MM.1S (cell line): ENCODE results near the gene NCOA1.

ENCODE experiments used
- DNase-seq: peaks from one replicate; pipeline ENCODE4 v3.0.0-alpha.2; 2015
- H2AFZ ChIP-seq: fragments of 300-600 bp; sonication (generic); 2 replicates; pipeline ENCODE4 v1.6.0; 2016; ENCODE audit warnings: antibody characterized with exemption, low read length
- H3F3A ChIP-seq: fragments of 300-600 bp; sonication (generic); 2 replicates; pipeline ENCODE4 v1.6.1; 2016; ENCODE audit warnings: mild to moderate bottlenecking, antibody characterized with exemption, low read length, moderate library complexity, mixed read lengths; ENCODE audit not compliant: insufficient read depth
- H3K27ac ChIP-seq: fragments of 300-600 bp; sonication (generic); 2 replicates; pipeline ENCODE4 v1.5.1; 2016; ENCODE audit warnings: mild to moderate bottlenecking, low read length
- H3K27me3 ChIP-seq: fragments of 300-600 bp; sonication (generic); replicated peaks from 2 replicates; pipeline ENCODE4 v1.6.0; 2016; ENCODE audit warnings: low read length; ENCODE audit not compliant: insufficient read depth
- H3K36me3 ChIP-seq: fragments of 300-600 bp; sonication (generic); replicated peaks from 2 replicates; pipeline ENCODE4 v1.6.1; 2016; ENCODE audit warnings: mild to moderate bottlenecking, low read length, mixed read lengths; ENCODE audit not compliant: insufficient read depth
- H3K4me1 ChIP-seq: fragments of 300-600 bp; sonication (generic); 2 replicates; pipeline ENCODE4 v1.6.1; 2016; ENCODE audit warnings: low read length, mixed read lengths
- H3K4me2 ChIP-seq: fragments of 300-600 bp; sonication (generic); 2 replicates; pipeline ENCODE4 v1.6.0; 2016; ENCODE audit warnings: low read depth, low read length
- H3K4me3 ChIP-seq: fragments of 300-600 bp; sonication (generic); 2 replicates; pipeline ENCODE4 v1.5.1; 2016; ENCODE audit warnings: low read length, mixed read lengths
- H3K79me2 ChIP-seq: fragments of 300-600 bp; sonication (generic); 2 replicates; pipeline ENCODE4 v1.6.1; 2016; ENCODE audit warnings: mixed run types, low read length, mixed read lengths
- H3K9ac ChIP-seq: fragments of 300-600 bp; sonication (generic); 2 replicates; pipeline ENCODE4 v1.6.1; 2016; ENCODE audit warnings: low read length, mixed read lengths
- H3K9me2 ChIP-seq: fragments of 300-600 bp; sonication (generic); replicated peaks from 2 replicates; pipeline ENCODE4 v1.6.1; 2016; ENCODE audit warnings: mild to moderate bottlenecking, low read length, mixed read lengths; ENCODE audit not compliant: insufficient read depth
- H3K9me3 ChIP-seq: fragments of 300-600 bp; sonication (generic); replicated peaks from 2 replicates; pipeline ENCODE4 v1.6.1; 2016; ENCODE audit warnings: mild to moderate bottlenecking, low read length, mixed read lengths; ENCODE audit not compliant: insufficient read depth
- H4K20me1 ChIP-seq: fragments of 300-600 bp; sonication (generic); 2 replicates; pipeline ENCODE4 v1.6.1; 2016; ENCODE audit warnings: mild to moderate bottlenecking, low read length, moderate library complexity, mixed read lengths; ENCODE audit not compliant: insufficient read depth
- CTCF ChIP-seq: fragments of 300-600 bp; sonication (generic); IDR thresholded peaks from 2 replicates; pipeline ENCODE4 v1.5.1; 2016; ENCODE audit warnings: antibody characterized with exemption, low read length, mixed read lengths
- EZH2 ChIP-seq: fragments of 300-600 bp; sonication (generic); optimal IDR thresholded peaks from 2 replicates; pipeline ENCODE3; 2017; ENCODE audit warnings: low read depth, mild to moderate bottlenecking, antibody characterized with exemption, low read length, mixed read lengths
- EZH2phosphoT487 ChIP-seq: fragments of 300-600 bp; sonication (generic); IDR thresholded peaks from 2 replicates; pipeline ENCODE4 v1.6.1; 2018; ENCODE audit warnings: antibody characterized with exemption, low read length

Gene NCOA1

GRCh38 chr2:24787532-24787931 lies 296.5 kb downstream of the NCOA1 start:
- Histone ChIP-seq H3K79me2 (no peaks in the 10 kb centered on the region), H3K4me2 (no peak overlapping the region), H3K4me1 (no peaks in the 10 kb centered on the region), H3K36me3 (no peaks in the 10 kb centered on the region), H3F3A (peaks cover 3% of the 10 kb centered on the region; the same call in 1 of the 2 replicates), H4K20me1 (no peaks in the 10 kb centered on the region), H3K9me3 (no peaks in the 10 kb centered on the region), H3K4me3 (no peak overlapping the region), H3K9me2 (no peaks in the 10 kb centered on the region), H3K9ac (no peak overlapping the region), H2AFZ (no peak overlapping the region), H3K27ac (no peak overlapping the region), H3K27me3 (no peaks in the 10 kb centered on the region)
- DNase-seq: no peak
- TF ChIP-seq EZH2 (no peak), EZH2phosphoT487 (no peak), CTCF (no peak)

- no peaks in the 10 kb centered on the region for H3K36me3 ChIP-seq
- peaks cover 6% of the 10 kb centered on the region; the same call in 1 of the 2 replicates for H3F3A ChIP-seq
- DNase-seq: no peak
- H4K20me1 ChIP-seq: no peaks in the 10 kb centered on the region
- TF ChIP-seq EZH2phosphoT487 (no peak), EZH2 (no peak), CTCF (no peak)
- no peak overlapping the region for H3K4me3 ChIP-seq
- H3K79me2 ChIP-seq: peaks cover 5% of the 10 kb centered on the region
- H3K9me3 ChIP-seq: no peaks in the 10 kb centered on the region
- H2AFZ ChIP-seq: no peak overlapping the region
- H3K4me1 ChIP-seq: no peaks in the 10 kb centered on the region
- H3K9ac ChIP-seq: no peak overlapping the region
- no peaks in the 10 kb centered on the region for H3K27me3 ChIP-seq
- no peak overlapping the region for H3K4me2 ChIP-seq
- no peaks in the 10 kb centered on the region for H3K9me2 ChIP-seq
- no peak overlapping the region for H3K27ac ChIP-seq
These were observed 297.8 kb downstream of the NCOA1 start for GRCh38 chr2:24788816-24789215.

- Histone ChIP-seq H3K79me2 (peaks cover 32% of the 10 kb centered on the region), H4K20me1 (no peaks in the 10 kb centered on the region), H3K9me3 (no peaks in the 10 kb centered on the region), H3K4me2 (no peak overlapping the region), H3K27ac (no peak overlapping the region), H3K4me1 (no peaks in the 10 kb centered on the region), H2AFZ (no peak overlapping the region), H3F3A (peaks cover 6% of the 10 kb centered on the region; the same call in 1 of the 2 replicates), H3K36me3 (no peaks in the 10 kb centered on the region), H3K9ac (no peak overlapping the region), H3K9me2 (no peaks in the 10 kb centered on the region), H3K4me3 (no peak overlapping the region), H3K27me3 (no peaks in the 10 kb centered on the region)
- DNase-seq: no peak
- TF ChIP-seq EZH2phosphoT487 (no peak), EZH2 (no peak), CTCF (no peak)
These were observed 300.4 kb downstream of the NCOA1 start for GRCh38 chr2:24791452-24791851.
